Ramos (cell line): ENCODE results near the gene DAAM1.

ENCODE experiments used
- in situ Hi-C: fragments of 300-500 bp; cut with MboI; formaldehyde crosslinking; loops from one replicate; pipeline ENCODE4 v1.14.3; 2022; ENCODE audit warnings: low sequenced_read_pairs; ENCODE audit not compliant: unreplicated experiment

DAAM1 gene

GRCh38 chr14:59309291-59309900, 120.9 kb downstream of the DAAM1 start:
- in situ Hi-C loops = no loop called here

GRCh38 chr14:59310633-59311032, 122.2 kb downstream of the DAAM1 start:
- in situ Hi-C loops = no loop called here

- in situ Hi-C loops = no loop called here
Measured at GRCh38 chr14:59311723-59312122, 123.3 kb downstream of the DAAM1 start.

- in situ Hi-C loops = no loop called here
Measured at GRCh38 chr14:59313144-59313651, 124.7 kb downstream of the DAAM1 start.

GRCh38 chr14:59313658-59314608, 125.5 kb downstream of the DAAM1 start:
- in situ Hi-C loops = no loop called here

- in situ Hi-C loops = no loop called here
Measured at GRCh38 chr14:59314953-59315599, 126.6 kb downstream of the DAAM1 start.

- in situ Hi-C loops = no loop called here
Measured at GRCh38 chr14:59316151-59316830, 127.8 kb downstream of the DAAM1 start.

GRCh38 chr14:59317346-59317745, 128.9 kb downstream of the DAAM1 start:
- in situ Hi-C loops = no loop called here

- in situ Hi-C loops = no loop called here
Measured at GRCh38 chr14:59317798-59318505, 129.5 kb downstream of the DAAM1 start.

- in situ Hi-C loops = no loop called here
Measured at GRCh38 chr14:59318908-59319307, 130.4 kb downstream of the DAAM1 start.

- in situ Hi-C loops = no loop called here
Measured at GRCh38 chr14:59320361-59320760, 131.9 kb downstream of the DAAM1 start.

GRCh38 chr14:59320763-59321625, 132.5 kb downstream of the DAAM1 start:
- in situ Hi-C loops = no loop called here

GRCh38 chr14:59321626-59321949, 133.1 kb downstream of the DAAM1 start:
- in situ Hi-C loops = no loop called here

- in situ Hi-C loops = no loop called here
Measured at GRCh38 chr14:59325906-59326305, 137.4 kb downstream of the DAAM1 start.

GRCh38 chr14:59328454-59328853, 140.0 kb downstream of the DAAM1 start:
- in situ Hi-C loops = no loop called here

- in situ Hi-C loops = no loop called here
Measured at GRCh38 chr14:59330455-59330854, 142.0 kb downstream of the DAAM1 start.

- in situ Hi-C loops = no loop called here
Measured at GRCh38 chr14:59331217-59331616, 142.8 kb downstream of the DAAM1 start.

- in situ Hi-C loops = no loop called here
Measured at GRCh38 chr14:59332727-59333126, 144.3 kb downstream of the DAAM1 start.

GRCh38 chr14:59333235-59333634, 144.8 kb downstream of the DAAM1 start:
- in situ Hi-C loops = no loop called here
